NCI-H82 (cell line): ENCODE measurements around the gene PRTN3.

ENCODE experiments used
- DNase-seq: peaks from one replicate; lab custom pipeline; 2025; lab: John Stamatoyannopoulos, UW

Gene PRTN3

GRCh38 chr19:840519-841206 lies at the start of gene PRTN3:
Gene PRTN3, plus strand, starts transcription at chr19:840999. Its CDS starts 10 bp downstream, at chr19:841009.
- DNase-seq: no peak

GRCh38 chr19:791007-791566 lies 49.7 kb upstream of the PRTN3 start:
- no peak for DNase-seq

- peak; percentile 84 for DNase-seq
Measured at GRCh38 chr19:791567-792305, 49.1 kb upstream of the PRTN3 start.

GRCh38 chr19:792306-792885 lies 48.4 kb upstream of the PRTN3 start:
- no peak for DNase-seq

GRCh38 chr19:793806-794205 lies 47.0 kb upstream of the PRTN3 start:
- no peak for DNase-seq

- no peak for DNase-seq
Measured at GRCh38 chr19:795073-795611, 45.7 kb upstream of the PRTN3 start.

GRCh38 chr19:795691-796581 lies 44.9 kb upstream of the PRTN3 start:
- DNase-seq: no peak

- DNase-seq: peak; percentile 100
Measured at GRCh38 chr19:796692-797527, 43.9 kb upstream of the PRTN3 start, which contains the start of gene PTBP1. Gene PTBP1, plus strand, starts transcription at chr19:797452. Its CDS starts 46 bp downstream, at chr19:797498.

GRCh38 chr19:797528-798414 lies 43.0 kb upstream of the PRTN3 start:
- peak; percentile 85 for DNase-seq

GRCh38 chr19:798415-799075 lies 42.3 kb upstream of the PRTN3 start:
- no peak for DNase-seq

GRCh38 chr19:799076-799881 lies 41.5 kb upstream of the PRTN3 start:
- peak; percentile 28 for DNase-seq

- no peak for DNase-seq
Measured at GRCh38 chr19:800360-801029, 40.3 kb upstream of the PRTN3 start.

- DNase-seq: no peak
Measured at GRCh38 chr19:801030-801860, 39.6 kb upstream of the PRTN3 start.

GRCh38 chr19:801861-802497 lies 38.8 kb upstream of the PRTN3 start:
- DNase-seq: no peak

GRCh38 chr19:802498-803098 lies 38.2 kb upstream of the PRTN3 start:
- DNase-seq: no peak

- DNase-seq: no peak
Measured at GRCh38 chr19:803099-803561, 37.7 kb upstream of the PRTN3 start.
